Loucy (cell line): ENCODE data around the gene CCDC150.

Source experiments
- H2AFZ ChIP-seq: fragments of 200-600 bp; sonication (generic); 2 replicates; pipeline ENCODE4 v1.6.0; 2016; ENCODE audit warnings: antibody characterized with exemption, mild to moderate bottlenecking, low read length, moderate library complexity
- H3F3A ChIP-seq: fragments of 200-600 bp; 2 replicates; pipeline ENCODE4 v1.6.0; 2016; ENCODE audit warnings: antibody characterized with exemption, low read depth, mild to moderate bottlenecking
- H3K27me3 ChIP-seq: fragments of 200-600 bp; sonication (generic); 2 replicates; pipeline ENCODE4 v1.6.1; 2014; ENCODE audit warnings: low read length, mild to moderate bottlenecking; ENCODE audit not compliant: insufficient read depth, poor library complexity, severe bottlenecking
- H3K36me3 ChIP-seq: fragments of 200-600 bp; sonication (generic); 2 replicates; pipeline ENCODE4 v1.6.1; 2016; ENCODE audit warnings: low read length; ENCODE audit not compliant: insufficient read depth
- H3K4me1 ChIP-seq: fragments of 200-600 bp; sonication (generic); 2 replicates; pipeline ENCODE4 v1.5.1; 2014; ENCODE audit warnings: low read length, mild to moderate bottlenecking; ENCODE audit not compliant: insufficient read depth, poor library complexity, severe bottlenecking
- H3K4me2 ChIP-seq: fragments of 200-600 bp; sonication (generic); 2 replicates; pipeline ENCODE4 v1.6.0; 2014; ENCODE audit warnings: antibody characterized with exemption, low read length, low read depth, mild to moderate bottlenecking; ENCODE audit not compliant: poor library complexity, severe bottlenecking
- H3K4me3 ChIP-seq: fragments of 200-600 bp; sonication (generic); 2 replicates; pipeline ENCODE4 v1.5.1; 2014; ENCODE audit warnings: low read length, mild to moderate bottlenecking, mixed read lengths; ENCODE audit not compliant: poor library complexity, severe bottlenecking
- H3K79me2 ChIP-seq: fragments of 200-600 bp; sonication (generic); 2 replicates; pipeline ENCODE4 v1.6.1; 2014; ENCODE audit warnings: low read length; ENCODE audit not compliant: insufficient read depth
- H3K9ac ChIP-seq: fragments of 200-600 bp; sonication (generic); 2 replicates; pipeline ENCODE4 v1.6.0; 2014; ENCODE audit warnings: mild to moderate bottlenecking, low read depth, low read length, moderate library complexity; ENCODE audit not compliant: poor library complexity, severe bottlenecking
- H3K9me2 ChIP-seq: fragments of 200-600 bp; sonication (generic); replicated peaks from 2 replicates; pipeline ENCODE4 v1.6.1; 2016; ENCODE audit warnings: low read depth, low read length, mixed read lengths
- H3K9me3 ChIP-seq: fragments of 200-600 bp; sonication (generic); 2 replicates; pipeline ENCODE4 v1.6.1; 2014; ENCODE audit warnings: mild to moderate bottlenecking, antibody characterized with exemption, low read length, low read depth; ENCODE audit not compliant: insufficient read depth
- H4K20me1 ChIP-seq: fragments of 200-600 bp; sonication (generic); 2 replicates; pipeline ENCODE4 v1.6.0; 2014; ENCODE audit warnings: antibody characterized with exemption, low read length, mild to moderate bottlenecking; ENCODE audit not compliant: insufficient read depth, poor library complexity, severe bottlenecking
- EZH2phosphoT487 ChIP-seq: fragments of 200-600 bp; IDR thresholded peaks from 2 replicates; pipeline ENCODE4 v1.6.1; 2018; ENCODE audit warnings: antibody characterized with exemption, mild to moderate bottlenecking, moderate library complexity, borderline replicate concordance
- TF ChIP-seq, protein P1 (sequence below): fragments of 200-600 bp; sonication (generic); conservative IDR thresholded peaks from 2 replicates; pipeline ENCODE4 v1.5.1; 2014; ENCODE audit warnings: mild to moderate bottlenecking, antibody characterized with exemption, low read length

CCDC150 gene

GRCh38 chr2:196745711-196746110 is 106.2 kb downstream of the CCDC150 start:
- Histone ChIP-seq H3F3A (no peaks in the 10 kb centered on the region), H3K79me2 (no peaks in the 10 kb centered on the region), H3K4me2 (no peak overlapping the region), H4K20me1 (no peaks in the 10 kb centered on the region), H3K4me3 (no peak overlapping the region), H2AFZ (no peak overlapping the region), H3K9me2 (no peaks in the 10 kb centered on the region), H3K36me3 (peaks cover 12% of the 10 kb centered on the region; the same call in 1 of the 2 replicates), H3K9me3 (no peaks in the 10 kb centered on the region), H3K27me3 (no peaks in the 10 kb centered on the region), H3K9ac (no peak overlapping the region), H3K4me1 (peaks cover 10% of the 10 kb centered on the region)
- no peak for TF ChIP-seq EZH2phosphoT487
- TF ChIP-seq, protein P1, sequence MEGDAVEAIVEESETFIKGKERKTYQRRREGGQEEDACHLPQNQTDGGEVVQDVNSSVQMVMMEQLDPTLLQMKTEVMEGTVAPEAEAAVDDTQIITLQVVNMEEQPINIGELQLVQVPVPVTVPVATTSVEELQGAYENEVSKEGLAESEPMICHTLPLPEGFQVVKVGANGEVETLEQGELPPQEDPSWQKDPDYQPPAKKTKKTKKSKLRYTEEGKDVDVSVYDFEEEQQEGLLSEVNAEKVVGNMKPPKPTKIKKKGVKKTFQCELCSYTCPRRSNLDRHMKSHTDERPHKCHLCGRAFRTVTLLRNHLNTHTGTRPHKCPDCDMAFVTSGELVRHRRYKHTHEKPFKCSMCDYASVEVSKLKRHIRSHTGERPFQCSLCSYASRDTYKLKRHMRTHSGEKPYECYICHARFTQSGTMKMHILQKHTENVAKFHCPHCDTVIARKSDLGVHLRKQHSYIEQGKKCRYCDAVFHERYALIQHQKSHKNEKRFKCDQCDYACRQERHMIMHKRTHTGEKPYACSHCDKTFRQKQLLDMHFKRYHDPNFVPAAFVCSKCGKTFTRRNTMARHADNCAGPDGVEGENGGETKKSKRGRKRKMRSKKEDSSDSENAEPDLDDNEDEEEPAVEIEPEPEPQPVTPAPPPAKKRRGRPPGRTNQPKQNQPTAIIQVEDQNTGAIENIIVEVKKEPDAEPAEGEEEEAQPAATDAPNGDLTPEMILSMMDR, result no peak

DNA sequence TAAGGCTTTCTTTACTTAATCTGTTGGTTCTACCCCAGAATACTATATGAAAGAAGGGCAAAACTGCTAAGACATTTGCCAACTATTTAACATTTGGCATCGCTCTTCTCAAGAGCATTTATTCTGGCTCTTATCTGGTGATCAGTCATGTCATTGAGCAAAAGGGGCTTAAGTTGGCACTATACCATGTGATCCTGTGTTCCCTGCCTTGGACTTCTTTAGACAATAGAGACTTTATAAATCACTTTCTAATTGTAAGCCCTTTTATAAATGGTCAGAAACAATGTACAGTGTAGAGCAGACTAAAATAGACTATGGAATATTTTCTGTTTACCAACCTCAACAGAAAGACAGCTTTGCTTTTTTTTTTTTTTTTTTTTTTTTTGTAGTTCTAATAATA is 107.9 kb downstream of the CCDC150 start:
- Histone ChIP-seq H4K20me1 (no peaks in the 10 kb centered on the region), H3K4me3 (no peak overlapping the region), H3K4me2 (no peak overlapping the region), H3K9ac (no peak overlapping the region), H3K79me2 (no peaks in the 10 kb centered on the region), H3F3A (no peaks in the 10 kb centered on the region), H3K9me3 (no peaks in the 10 kb centered on the region), H3K9me2 (no peaks in the 10 kb centered on the region), H3K36me3 (peaks cover 9% of the 10 kb centered on the region; the same call in 1 of the 2 replicates), H3K4me1 (peaks cover 12% of the 10 kb centered on the region), H2AFZ (no peak overlapping the region), H3K27me3 (no peaks in the 10 kb centered on the region)
- TF ChIP-seq, protein P1, result no peak
- TF ChIP-seq EZH2phosphoT487, result no peak

GRCh38 chr2:196748123-196748522 is 108.6 kb downstream of the CCDC150 start:
- Histone ChIP-seq H3K9me3 (no peaks in the 10 kb centered on the region), H3K36me3 (peaks cover 1% of the 10 kb centered on the region; the same call in 1 of the 2 replicates), H3K9me2 (no peaks in the 10 kb centered on the region), H3F3A (no peaks in the 10 kb centered on the region), H3K4me3 (no peak overlapping the region), H3K79me2 (no peaks in the 10 kb centered on the region), H4K20me1 (no peaks in the 10 kb centered on the region), H3K4me2 (no peak overlapping the region), H3K9ac (no peak overlapping the region), H2AFZ (no peak overlapping the region), H3K4me1 (peaks cover 12% of the 10 kb centered on the region), H3K27me3 (no peaks in the 10 kb centered on the region)
- no peak for TF ChIP-seq EZH2phosphoT487
- TF ChIP-seq, protein P1, result no peak
